HG02884 (cell line): Measurements from ENCODE around the gene PER1.
"Not testable (repeated sequence)": the region's sequence is repeated elsewhere in the genome, so short reads cannot be mapped to it uniquely, and the experiment has no call there.

Experiments used
- ATAC-seq: cut with Tn5 transposase; IDR thresholded peaks from one replicate; pipeline ENCODE4 v1.9.1; 2021; ENCODE audit warnings: mild to moderate bottlenecking, moderate library complexity; ENCODE audit not compliant: unreplicated experiment

PER1 gene

DNA sequence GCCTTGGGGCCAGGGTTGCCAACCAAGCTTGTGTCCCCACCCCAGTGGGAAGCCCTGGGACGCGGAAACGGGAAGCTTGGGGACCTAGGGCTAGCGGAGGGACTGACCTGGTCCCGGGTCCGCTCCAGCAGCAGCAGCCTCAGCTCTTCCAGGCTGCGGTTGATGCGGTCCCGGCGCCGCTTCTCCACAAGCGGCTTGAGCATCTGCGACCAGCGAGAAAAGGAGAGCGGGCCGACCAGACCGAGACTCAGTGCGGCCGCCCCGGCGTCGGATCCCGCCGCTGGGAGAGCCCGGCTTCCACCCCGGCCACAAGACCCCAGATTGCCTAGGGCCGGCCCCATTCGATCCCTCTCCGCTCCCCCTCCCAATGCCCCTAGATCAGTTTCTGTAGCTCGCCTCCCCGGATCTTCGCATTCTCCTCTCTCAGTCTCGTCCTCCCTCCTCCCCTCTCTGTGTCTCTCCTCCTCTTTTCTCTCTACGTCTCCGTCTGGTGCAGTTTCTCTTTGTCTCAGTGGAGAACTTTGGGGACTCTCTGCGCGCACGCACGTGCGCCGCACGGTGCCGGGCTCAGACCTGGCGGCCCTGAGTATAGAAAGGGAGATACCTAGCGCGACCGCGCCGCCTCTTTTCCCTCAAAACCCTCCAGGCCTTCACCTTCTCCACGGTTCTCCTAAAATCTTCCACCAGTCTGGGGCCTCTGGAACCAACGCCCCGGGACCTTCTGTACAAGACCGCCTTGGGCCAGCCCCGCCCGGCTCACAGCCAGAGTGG is 29.1 kb downstream of the PER1 start:
- no peak for ATAC-seq

DNA sequence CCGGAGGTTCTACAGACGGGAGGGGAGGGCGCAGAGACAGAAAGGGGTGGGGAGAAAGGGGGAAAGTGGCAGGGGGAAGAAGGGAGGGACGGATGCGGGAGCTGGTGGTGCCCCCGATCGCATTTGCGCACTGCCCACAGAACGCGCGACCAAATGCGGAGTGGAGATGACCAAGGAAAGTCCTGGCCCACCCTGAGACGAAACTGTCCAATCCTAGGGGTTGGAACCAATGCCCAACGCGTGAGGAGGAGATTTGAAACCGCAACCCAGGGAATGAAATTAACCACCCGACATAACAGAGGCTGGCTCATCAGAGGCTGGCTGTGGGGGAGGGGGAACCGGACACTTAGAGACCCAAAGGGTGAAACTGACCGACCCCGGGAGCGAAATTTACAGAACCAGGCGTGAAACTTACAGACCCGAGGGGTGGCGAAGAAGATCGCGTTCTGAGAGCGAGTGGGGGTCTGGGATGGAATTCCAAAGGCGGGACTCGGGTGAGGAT is 29.7 kb downstream of the PER1 start:
- ATAC-seq: no peak

DNA sequence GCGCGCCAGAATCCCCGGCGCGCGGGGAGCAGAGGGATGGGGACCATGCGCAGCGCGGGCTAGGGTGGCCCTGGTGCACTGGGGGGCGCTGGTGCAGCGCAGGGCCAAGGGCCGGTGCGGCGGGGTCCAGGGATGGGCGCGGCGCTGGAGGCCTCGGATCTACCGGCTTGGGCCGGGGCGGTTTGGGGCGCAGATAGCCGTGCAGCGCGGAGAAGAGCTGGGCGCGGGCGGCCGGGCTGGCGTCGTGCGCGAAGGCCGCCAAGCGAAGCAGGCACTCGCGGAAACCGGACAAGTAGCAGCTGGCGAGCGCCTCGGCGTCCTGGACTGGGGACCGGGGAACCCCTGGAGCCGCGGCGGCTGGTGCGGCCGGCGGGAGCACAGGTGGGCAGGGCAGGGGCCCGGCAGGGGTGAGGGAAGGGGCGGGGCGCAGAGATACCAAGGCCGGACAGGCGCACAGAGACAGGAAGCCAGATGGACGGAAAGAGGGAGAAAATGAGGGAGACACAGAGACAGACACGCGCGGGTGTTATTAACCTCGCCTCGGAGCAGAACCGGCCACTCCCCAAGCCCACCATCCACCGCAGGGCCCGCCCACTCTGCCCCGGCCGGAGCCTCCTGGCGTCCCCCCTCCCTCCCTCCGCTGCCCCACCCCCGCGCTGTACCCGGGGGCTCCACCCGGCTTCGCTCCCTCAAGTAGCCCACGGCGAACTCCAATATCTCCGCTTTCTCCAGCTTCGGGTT is 30.4 kb downstream of the PER1 start:
- ATAC-seq: no peak

DNA sequence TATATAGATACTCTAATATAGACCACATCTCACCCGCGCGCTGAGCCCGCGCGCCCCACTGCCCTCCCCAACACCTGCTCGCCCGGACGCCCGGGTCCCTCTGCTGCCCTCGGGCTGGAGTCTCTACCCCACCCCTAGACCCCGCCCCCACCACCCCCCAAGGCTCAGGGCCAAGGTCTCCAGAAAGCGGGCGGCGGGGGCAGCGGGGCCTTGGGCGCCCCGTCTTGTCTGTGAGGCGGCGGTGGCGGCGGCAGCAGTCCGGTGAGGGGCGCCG is 30.9 kb downstream of the PER1 start:
- no peak for ATAC-seq

DNA sequence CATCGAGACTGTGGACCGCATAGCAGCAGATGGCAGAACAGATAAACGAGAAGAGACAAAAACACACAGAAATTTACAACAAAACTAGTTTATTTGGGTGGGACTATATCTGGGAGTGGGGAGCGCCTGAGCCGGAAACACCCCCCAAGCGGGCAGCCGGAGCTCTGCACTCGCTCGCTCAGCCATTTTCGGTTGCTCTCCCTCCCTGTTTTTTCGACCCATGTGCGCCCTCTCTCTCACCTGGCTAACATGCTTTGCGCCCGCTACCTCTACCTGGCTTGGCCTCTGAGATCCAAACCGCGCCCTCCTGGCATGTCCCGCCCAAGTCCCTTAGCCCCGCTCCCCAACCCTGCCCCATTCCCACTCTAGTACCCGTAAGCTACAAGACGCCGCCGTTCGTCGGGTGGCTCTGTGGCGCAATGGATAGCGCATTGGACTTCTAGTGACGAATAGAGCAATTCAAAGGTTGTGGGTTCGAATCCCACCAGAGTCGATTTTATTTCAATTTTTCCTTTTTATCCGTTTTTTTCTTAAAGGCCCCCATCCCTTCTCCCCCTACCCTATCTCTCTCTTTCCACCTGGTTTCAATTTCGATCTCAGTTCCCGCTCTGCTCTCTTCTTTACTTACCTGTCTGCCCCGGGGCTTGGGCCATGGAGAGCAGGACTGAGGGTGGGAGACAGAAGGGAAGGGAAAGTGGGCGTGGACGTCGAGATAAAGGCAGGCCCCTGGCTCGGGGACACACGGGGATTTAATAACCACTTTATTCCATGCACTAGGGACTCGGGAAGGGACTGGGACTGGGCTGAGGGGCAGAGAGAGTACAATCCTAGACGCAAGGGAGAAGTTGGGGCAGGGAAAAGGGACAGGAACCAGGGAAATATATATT is 31.4 kb downstream of the PER1 start:
- no peak for ATAC-seq

DNA sequence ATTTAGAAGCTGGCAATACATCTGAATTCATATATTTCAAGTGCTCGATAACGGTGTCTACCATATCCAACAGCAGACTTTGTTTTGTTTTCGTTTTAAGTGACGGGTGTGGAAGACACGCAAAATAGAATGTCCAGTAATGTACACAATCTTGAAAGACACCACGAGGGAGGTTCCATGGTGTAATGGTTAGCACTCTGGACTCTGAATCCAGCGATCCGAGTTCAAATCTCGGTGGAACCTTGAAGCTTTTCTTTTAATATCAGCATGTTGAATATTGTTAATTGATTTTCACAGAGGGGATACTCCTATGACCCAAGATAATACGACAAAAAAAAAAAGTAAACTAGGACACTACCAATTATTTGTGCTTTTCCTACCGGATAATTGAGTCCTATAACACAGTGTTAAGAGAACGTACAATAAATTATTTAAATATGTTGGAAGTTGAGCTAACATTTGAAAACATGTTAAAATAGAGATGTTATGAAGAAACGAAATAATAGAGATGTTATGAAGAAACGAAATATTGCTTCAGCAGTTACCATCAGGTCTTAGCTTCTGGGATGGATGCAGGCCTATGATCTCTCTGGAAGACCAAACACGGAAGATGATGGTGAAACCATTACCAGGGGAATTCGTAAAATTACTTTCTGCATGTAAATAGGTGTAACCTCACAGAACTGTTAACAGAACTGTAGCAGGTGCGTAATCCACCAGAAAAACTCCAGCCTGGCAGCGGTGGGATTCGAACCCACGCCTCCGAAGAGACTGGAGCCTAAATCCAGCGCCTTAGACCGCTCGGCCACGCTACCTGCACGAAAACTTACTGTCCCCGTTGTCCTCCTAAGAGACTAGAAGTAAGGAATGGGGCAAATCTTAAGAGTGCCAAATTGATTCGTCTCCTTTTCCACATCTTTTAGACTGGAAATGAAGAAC is 32.4 kb downstream of the PER1 start:
- ATAC-seq: no peak

DNA sequence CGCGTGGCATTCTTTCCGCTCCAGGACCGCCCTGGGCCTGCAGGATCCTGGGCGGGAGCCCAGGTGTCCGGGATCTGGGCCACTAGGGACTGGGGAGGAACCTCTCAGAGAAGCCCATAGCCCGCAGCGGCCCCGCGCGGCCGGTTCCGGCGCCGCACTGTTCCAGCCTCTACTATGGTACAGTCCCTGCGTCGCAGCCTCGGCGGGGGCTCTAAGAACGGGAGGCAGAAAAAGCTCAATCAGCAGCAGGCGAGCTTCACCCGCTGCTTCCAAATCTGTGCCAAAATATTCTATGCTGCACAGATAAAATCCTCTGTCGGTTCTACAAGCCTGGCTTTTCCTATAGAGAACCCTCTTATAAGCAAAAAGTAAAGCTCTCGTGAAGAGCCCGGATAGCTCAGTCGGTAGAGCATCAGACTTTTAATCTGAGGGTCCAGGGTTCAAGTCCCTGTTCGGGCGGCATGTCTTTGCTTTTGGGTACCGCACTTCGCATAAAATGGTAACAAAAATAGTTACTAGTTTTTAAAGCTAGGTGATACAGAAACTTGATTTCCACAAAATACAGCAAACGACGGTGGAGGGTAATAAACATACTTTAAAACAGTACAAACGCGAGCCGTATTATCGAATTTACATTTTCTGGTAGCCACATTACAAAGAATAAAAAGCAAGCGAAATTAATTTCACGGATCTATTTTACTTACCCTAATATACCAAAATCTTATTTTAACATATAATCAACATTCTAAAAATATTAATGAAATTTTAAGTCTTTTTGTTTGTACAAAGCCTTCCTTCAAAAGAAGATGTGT is 33.2 kb downstream of the PER1 start:
- no peak for ATAC-seq

DNA sequence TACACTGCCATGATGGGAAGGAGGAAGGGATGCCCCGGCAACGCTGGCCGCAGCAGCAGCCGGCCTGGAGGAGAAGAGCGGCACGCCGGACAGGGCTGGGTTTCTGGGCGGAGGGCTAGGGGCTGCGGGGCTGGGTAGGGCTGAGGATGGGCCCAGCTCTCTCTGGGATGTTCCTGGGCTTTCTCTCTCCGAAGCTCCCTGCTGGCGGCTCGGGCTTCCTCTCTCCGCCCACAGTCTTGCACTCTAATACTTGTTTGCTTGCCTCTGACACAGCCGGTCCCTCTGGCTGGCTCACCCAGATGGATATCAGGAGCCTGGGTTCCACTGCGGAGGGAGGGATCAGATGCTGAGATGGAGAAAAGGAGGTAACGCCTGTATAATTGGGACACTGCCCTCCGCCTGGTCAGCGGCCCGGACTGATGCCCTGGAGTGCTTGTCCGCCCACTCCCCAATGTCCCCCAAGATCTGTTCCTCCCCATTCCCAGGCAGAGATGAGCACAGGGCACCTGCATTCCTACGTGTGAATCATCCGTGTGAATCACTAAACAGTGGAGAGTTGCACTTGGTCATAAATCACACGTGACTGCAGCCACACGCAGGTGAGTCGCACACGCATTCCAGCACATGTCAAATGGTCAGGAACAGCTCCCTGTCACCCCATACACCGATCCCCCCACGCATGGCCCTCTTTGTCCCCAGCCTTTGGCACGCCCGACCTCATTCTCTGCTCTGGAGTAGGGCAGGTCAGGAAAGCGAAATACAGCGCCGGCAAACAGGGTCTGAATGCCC is 34.0 kb downstream of the PER1 start, which contains the start of gene ALOXE3:
TSS of gene ALOXE3 (minus strand) at position 535 of the 789 bp plus-strand sequence. CDS start at position 11, 524 bp downstream.
- ATAC-seq: no peak

DNA sequence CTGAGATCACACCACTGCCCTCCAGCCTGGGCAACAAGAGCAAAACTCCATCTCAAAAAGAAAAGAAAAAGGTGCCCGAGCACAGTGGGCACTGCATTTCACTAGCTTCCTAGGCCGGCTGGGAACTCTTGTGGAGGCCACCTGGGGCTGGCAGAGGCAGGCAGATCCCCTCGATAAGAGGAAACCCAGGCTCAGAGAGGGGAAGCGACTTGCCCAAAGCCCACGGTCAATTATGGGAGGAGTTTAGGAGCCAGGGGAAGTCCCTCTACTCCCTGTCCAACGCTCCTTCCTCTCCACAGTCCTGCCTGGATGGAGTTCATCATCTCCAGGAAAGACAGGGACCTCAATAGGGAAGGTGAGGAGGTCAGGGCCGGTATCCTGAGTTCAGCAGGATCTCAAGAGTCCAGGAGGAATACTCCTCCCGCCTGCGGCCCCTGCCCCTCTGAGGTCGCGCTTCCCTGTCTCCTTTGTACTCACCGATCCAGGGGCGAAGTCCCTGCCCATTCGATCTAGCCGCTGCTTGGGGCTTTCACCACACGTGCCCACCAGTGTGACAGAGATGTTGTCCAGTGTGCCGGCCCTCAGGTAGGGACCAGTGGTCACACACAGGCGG is 34.7 kb downstream of the PER1 start:
- ATAC-seq: no peak

DNA sequence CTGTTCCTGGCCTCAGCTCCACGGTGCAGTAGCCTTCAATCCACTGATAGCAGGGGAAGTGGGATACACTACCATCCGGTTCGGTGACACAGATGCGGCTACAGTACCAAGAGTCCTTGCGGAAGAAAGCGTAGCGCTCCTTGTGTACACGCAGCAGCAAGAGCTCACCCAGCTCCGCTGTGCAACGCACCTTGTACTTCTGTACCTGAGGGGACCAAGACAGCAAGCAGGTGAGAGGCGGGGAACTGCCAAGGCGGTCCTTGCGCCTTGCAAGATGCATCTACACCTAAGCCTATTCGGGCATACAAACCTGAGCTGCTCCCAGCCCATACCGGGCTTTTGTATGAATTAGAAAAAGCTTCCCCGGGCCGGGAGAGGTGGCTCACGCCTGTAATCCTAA is 35.4 kb downstream of the PER1 start:
- ATAC-seq: no peak

DNA sequence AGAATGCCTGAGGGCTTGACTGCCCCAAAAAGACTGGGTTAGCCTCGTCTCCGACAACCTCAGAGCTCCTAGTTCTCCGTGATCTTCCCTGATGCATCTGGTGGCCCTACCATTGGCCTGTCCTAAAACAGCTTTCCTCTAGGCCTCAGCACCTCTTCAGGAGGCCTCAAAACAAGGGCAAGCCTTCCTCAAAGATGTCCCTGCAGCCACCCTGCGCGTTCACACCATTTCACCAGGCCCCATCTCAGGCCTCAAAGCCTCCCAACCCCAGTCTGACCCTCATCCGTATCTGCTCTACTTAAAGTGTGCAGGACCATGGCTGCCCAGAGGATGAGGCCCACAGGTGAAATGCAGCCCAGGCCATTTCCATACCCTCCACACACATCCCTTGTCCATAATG is 41.3 kb downstream of the PER1 start:
- no peak for ATAC-seq

DNA sequence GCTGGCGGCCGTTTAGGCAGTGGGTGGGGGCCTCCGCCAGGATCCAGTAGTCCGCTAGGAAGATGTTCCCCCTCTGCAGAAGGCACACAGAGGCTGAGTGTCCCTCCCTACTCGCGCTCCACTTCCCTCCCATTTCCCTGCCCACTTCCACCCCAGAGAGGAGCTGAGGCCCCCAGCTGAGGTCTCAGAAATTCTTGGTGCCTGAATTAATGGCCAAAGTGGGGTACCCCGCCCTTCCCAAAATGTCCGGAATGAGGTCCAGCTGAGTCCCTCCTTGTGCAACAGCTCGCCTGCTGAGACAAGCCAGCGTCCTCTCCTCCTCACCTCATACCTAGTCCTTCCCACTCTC is 41.8 kb downstream of the PER1 start:
- no peak for ATAC-seq

DNA sequence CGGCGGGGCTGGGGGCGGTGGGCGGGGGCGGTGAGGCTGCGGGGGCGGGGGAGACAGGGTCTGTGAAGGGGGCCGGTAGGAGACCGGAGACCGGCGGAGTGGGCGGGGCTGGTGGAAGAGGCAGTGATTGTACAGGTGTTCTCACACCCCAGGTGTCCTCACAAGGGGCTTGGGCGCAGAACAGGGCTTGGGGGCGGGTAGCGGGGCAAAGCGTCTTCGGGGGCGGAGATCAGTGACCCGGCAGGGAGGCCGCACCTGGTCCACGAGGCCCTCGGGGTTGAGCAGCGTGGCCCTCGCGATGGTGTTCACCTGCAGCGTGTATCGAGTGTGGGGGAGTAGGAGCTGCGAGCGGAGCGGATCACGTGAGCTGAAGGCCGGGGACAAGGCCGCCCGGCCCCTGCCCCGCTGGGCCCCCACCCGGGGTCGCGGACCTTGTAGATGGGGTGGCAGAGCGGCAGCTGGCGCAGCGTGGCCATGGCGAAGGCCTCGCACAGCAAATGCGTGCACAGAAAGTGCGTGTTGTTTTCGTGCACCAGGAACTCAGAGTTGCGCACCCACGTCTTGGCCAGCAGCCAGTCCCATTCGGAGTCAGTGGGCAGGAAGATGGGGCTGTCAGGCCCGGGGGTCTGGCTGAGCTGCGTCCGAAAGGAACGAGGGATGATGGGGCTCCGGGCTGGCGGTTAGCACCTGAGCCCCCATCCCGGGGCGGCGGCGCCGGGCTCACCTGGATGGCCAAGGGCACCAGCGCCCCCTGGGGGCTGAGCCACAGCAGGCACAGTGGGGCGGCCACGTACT is 42.3 kb downstream of the PER1 start:
- no peak for ATAC-seq

DNA sequence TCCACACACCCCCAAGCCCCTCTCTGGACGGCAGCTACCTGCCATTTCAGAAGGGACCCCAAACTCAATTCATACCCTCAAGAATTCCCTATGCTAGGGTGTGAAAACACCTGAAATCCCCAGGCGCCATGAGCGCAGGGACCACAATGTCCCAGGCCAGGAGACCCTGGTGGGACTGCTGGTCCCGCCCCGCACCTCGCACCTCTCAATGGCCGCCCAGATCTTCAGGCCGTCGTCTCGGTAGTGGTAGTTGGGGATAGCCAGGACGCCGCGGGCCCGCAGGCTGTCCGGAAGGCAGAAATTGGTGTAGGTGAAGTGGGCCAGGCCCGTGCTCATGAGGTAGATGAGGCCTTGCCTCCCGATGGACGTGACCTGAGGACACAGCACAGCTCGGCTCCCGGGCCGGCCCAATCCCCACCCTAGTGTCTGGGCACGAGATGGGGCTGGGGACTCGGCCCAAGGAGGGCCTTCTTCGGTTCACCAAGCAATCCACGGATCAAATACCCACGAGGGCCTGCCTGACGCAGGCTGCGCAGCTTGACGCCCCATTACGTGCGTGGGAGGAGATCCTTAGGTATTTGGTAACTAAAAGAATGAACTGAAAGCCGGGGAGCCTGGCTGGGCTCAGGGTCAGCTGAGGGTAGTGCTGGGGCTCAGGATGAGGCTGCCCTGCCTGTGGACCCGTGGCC is 43.1 kb downstream of the PER1 start:
- no peak for ATAC-seq

DNA sequence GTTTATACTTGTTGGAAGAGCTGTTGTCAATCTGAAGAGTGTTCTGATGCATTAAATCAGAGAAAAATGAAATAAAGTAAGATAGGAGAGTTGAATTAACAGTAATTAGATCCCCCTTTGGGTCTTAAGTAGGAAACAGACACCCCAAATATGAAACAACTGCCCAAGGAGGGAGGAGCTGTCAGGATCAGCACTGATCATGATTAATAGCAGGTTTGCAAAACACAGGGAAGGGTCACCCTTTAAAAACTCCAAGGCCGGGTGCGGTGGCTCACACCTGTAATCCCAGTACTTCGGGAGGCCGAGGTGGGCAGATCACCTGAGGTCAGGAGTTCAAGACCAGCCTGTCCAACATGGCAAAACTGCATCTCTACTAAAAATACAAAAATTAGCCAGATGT is 45.2 kb downstream of the PER1 start:
- not testable (repeated sequence) for ATAC-seq

DNA sequence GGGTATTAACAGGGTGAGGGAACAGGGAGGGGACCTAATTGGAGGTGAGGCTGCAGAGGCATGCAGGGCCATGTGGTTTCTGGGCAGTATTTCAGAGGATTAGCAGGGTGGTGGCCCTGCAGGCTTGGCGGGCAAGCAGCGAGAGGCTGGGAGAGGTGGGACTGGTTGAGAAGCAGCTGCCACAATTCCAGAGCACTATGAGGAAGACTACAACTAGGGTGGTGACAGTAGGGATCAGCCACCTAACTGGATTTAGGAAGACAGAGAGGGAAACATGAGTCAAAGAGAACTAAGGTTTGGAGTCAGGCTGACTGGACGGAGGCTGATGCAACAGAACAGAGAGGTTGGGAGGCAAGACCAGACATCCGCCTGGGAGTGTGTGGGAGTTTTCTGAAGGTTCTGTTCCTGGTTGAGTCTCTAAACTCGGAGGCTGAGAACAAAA is 46.2 kb downstream of the PER1 start:
- ATAC-seq: no peak

DNA sequence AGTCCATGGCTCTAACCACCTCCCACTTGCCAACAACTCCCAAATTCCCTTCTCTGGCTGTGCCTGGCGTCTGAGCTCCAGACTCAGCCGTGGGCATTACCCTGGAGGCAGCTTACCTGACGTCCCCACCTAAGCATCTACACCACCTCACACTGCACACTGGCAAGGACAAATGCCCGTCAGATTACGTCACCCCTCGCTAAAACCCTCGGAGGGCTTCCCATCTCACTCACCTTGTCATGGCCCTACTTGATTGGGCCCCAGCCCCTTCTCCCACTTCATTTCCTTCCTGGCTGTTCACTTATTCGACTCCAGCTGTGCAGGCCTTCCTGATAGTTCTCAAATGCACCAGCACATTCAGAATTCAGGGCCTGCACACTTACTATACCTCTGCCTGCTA is 47.3 kb downstream of the PER1 start:
- no peak for ATAC-seq
